Measurements from ENCODE around the gene KRTAP29-1.
"Not testable (repeated sequence)": the region's sequence is repeated elsewhere in the genome, so short reads cannot be mapped to it uniquely, and the experiment has no call there.

KRTAP29-1 gene, protein sequence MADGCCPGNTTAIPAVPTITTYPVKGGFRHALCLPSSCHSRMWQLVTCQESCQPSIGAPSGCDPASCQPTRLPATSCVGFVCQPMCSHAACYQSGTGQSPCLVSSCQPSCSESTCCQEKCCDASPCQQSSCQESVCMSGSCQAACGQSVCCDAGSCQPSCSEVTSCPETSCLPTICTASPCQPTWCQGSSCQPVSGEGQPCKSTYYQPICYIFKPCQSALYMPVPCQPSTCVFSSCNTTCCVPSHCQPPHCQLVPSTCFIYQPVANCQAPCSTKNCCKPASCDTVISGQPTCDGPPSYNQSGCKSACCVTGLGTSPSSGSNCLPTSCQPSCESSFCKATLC

DNA sequence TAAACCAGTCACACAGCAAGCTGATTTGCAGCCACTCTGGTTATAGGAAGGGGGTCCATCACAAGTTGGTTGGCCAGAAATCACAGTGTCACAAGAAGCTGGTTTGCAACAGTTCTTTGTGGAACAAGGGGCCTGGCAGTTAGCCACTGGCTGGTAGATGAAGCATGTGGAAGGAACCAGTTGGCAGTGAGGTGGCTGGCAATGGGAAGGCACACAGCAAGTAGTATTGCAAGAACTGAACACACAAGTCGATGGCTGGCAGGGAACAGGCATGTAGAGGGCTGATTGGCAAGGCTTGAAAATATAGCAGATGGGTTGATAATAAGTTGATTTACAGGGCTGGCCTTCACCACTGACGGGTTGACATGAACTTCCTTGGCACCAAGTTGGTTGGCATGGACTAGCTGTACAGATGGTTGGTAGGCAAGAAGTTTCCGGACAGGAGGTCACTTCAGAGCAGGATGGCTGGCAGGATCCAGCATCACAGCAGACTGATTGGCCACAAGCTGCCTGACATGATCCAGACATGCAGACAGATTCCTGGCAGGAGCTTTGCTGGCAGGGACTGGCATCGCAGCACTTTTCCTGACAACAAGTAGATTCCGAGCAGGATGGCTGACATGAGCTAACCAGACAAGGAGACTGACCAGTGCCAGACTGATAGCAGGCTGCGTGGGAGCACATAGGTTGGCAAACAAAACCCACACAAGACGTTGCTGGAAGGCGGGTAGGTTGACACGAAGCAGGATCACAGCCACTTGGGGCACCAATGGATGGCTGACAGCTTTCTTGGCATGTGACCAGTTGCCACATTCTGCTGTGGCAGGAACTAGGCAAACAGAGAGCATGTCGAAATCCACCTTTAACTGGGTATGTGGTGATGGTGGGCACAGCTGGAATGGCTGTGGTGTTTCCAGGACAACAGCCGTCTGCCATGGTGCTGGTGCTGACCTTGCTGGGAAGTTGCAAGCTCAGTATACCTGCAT, at the start of gene KRTAP29-1:
Gene KRTAP29-1, minus strand, starts transcription at position 936 of the 986 bp plus-strand sequence. Its CDS starts 0 bp downstream, at position 936.
- no peak for FAIRE-seq

DNA sequence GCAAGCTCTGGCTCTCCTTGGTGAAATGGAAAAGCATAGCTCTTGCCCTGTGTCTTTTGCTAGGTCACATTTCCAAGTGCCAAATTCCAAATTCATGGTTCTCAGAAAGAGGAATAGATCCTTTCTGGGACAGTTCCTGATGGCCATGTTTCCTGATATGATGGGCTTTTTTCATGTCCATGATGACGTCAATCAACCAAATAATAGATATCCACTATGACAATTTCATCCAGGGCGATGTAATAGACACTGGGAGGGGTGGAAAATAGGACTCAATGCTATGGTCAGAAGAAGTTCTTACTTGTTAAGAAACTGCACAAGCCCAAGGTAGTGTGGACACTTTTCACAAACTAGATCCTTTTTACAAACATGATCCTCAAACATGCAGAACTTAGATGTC, 48.5 kb upstream of the KRTAP29-1 start:
- FAIRE-seq = no peak

- not testable (repeated sequence) for FAIRE-seq
Measured at GRCh38 chr17:41350381-41350878, 47.8 kb upstream of the KRTAP29-1 start, which contains the start of gene KRT33A. Gene KRT33A, minus strand, starts transcription at chr17:41350828. Its CDS starts 61 bp downstream, at chr17:41350767.

DNA sequence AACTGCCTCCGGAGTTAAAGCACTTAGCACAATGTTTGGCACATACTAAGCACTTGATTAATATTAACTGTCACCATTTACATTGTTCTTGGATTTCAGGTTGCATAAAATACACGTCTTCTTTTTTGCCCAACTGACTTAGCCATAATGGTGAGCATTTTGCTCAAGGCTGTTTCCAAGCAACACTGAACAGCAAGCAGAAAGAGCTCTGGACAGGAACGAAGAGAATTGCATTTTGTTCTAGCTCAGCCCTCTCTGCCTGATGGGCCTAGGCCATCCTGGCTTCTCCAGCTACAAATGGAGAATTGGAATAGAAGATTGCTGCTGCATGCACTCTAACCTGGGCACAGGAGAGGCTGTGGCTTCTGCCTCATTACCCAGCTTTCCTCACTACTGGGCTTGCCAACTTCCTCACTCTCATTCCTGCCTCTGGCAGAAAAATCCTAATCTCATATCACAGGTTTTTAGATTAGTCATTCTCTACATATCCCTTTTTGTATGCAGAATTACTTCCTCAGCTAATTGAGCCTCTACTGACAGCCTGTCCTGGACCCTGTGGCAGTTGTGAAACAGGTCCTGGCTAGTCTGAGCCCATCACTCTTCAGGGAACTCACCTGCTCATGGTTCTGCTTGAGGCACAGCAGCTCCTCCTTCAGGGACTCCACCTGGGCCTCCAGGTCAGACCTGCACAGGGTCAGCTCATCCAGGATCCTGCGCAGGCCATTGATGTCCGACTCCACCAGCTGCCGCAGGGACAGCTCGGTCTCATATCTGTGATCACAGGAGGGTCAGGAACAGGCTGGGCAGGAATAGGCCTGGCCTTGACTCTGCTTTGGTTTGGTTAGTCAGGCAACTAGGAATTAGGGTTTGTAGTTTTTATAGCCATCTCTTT, 45.5 kb upstream of the KRTAP29-1 start:
- no peak for FAIRE-seq

DNA sequence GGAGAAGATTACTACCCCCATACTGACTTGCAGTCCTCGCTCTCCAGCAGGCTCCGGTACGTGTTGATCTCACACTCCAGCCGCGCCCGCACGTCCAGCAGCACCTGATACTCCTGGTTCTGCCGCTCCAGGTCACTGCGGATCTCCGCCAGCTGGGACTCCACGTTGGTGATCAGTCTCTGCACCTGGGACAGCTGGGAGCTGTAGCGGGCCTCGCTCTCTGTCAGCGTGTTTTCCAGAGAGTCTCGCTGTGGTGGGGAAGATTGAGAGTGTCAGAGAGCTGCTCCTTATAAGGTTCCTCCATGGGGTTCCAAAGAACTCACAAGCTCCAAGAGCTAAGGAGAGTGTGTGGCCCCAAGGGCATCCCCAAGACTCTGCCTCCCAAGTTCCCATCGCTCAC, 43.8 kb upstream of the KRTAP29-1 start:
- FAIRE-seq = not testable (repeated sequence)

GRCh38 chr17:41345992-41346391, 43.3 kb upstream of the KRTAP29-1 start:
- no peak for FAIRE-seq

DNA sequence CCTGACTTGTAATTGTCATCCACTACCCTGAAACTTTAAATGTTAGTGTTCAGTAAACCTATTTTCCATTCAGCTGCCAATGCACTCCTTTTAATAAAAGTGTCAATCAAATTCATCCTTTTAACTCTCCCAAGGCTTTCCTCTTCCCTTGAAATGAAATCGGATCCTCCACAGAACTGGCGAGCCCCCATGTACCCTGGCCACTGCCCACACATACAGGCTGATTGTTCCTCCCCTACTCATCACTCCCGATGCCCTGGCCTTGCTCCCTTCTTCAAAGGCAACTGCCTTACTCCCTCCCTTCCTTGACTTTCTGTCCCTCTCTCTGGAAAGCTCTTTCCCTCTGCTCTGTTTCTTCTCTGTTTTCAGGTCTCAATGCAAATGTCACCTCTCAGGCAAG, 40.4 kb upstream of the KRTAP29-1 start:
- no peak for FAIRE-seq

DNA sequence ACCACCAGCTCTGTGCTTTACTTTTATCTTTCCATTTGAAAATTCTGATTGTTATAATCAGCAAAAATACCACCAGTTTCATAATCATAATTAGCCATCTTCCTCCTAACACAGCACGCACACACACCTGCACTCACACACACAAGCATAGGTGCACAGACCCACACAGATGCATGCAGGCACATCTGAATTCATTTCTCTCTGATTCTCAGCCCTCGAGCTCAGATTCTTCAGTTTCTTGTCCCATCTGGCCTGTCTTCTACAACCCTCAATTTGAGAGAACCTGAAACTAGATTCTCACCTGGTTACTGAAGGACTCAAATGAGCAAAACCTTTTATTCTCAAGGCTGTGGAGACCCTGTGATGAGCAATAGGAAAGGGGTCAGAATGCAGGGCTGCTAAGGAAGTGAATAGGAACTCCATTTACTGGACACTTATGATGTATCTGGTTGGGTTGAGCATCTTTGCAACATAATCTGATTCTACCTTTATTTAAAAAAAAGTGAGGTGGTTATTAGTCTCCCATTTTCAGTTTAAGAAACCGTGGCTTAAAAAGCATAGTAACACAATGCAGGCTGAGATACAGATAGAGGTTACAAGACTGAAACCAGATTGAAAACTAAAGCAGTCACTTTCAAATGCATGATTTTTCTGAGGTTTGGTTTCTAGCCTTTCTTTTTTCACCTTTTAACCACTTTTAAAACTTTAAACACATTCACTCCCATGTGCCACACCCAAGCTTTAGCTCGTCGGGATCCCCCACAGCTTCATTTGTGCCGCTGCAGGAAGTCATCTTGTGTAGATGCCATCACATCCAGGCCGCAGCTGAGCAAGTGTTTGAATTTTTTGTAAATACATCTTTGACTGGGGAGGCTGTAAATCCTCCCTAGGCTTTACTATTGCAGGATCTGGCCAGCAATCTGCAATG, 38.5 kb upstream of the KRTAP29-1 start:
- no peak for FAIRE-seq

GRCh38 chr17:41340494-41340893, 37.8 kb upstream of the KRTAP29-1 start:
- no peak for FAIRE-seq

GRCh38 chr17:41339571-41340172, 37.0 kb upstream of the KRTAP29-1 start:
- FAIRE-seq = no peak

DNA sequence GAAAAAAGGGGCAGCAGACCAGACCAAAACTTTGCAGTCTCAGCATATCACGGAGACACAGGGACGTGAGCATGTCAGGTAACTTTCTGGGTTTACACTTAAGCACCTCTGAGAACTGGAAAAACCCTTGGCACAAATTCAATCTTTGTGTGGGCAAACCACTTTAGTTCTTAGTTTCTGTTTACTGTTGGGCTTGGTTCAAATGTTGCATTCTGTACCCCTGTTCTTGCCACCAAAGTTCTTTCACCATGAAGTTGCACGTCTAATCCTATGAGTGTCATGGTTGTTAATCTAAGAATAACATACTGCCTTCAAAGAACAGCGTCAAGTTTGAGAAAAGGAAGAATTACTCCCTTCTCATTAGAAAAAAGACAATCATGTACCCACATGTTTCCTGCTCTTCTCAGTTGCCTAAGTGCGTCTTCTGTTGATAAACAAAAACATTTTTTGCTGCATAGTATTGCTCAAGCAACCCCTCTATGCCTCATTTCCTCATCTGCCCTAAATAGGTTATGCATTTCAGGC, 36.4 kb upstream of the KRTAP29-1 start:
- no peak for FAIRE-seq

DNA sequence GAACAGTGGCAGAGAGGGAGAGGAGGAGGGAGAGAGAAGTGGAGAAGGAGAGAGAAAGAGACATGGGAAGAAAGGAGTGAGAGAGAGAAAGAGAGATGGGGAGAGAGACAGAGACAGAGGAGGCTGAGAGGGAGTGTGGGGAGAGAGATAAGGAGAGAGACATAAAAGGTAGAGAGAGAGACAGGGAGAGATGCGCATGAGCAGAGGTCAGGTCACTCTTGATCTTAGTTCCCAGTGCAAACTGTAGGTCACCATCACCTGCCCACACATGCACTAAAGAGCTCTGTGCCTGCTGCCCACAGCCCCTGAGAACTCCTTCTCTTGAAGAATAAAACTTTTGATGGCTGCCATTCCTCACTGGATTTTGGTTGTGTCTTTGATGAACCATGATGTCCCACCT, 33.1 kb upstream of the KRTAP29-1 start:
- FAIRE-seq = no peak

- FAIRE-seq = no peak
Measured at GRCh38 chr17:41334385-41335305, 32.0 kb upstream of the KRTAP29-1 start.

- FAIRE-seq = no peak
Measured at GRCh38 chr17:41333836-41334235, 31.2 kb upstream of the KRTAP29-1 start.

GRCh38 chr17:41333098-41333497, 30.4 kb upstream of the KRTAP29-1 start:
- FAIRE-seq = no peak

DNA sequence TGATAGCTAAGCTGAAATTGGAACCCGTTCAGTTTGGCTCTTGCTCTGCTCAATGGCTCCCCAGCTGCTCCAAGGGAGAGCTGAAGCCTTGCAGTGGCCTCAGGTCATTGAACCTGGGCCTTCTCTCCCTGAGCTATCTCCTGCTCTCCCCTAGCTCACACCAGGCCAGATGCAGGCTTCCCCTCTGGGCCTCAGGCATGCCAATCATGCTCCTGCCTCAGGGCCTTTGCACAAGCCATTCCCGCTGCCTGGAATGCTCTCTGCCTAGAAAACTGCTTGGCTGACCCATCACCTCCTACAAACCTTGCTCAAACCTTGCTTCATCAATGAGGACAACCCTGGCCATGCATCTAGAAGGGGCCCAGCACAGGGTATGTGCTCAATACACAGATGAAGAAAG, 29.6 kb upstream of the KRTAP29-1 start:
- no peak for FAIRE-seq

DNA sequence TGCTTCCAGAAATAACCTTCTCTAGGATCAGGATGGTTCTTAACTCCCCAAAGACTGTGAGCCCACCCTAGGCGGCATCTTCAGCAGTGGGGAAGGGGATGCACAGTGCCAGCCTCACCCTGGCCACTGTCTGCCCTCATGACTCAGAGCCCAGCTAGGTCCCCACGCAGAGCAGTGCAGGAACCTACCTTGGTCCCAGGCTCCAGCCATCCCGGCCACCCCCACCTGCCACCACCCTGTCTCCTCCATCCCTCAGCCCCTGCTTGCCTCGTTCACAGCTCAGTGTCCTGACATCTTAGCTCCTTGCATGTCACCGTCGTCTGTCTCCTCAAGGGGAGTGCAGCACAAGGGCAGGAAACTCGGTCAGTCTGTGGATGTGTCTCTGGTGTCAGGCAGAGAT, 29.0 kb upstream of the KRTAP29-1 start:
- FAIRE-seq = no peak

- no peak for FAIRE-seq
Measured at GRCh38 chr17:41329279-41329948, 26.8 kb upstream of the KRTAP29-1 start.

- FAIRE-seq = no peak
Measured at GRCh38 chr17:41328207-41328606, 25.6 kb upstream of the KRTAP29-1 start.

Data from TTC549 (cell line).